PC-3 (cell line): ENCODE data around the gene DGKG.

Experiments used
- CTCF ChIP-seq: fragments of 300-600 bp; sonication (generic); conservative IDR thresholded peaks from 2 replicates; pipeline ENCODE4 v1.5.1; 2017; ENCODE audit warnings: antibody characterized with exemption, low read depth, mild to moderate bottlenecking, low read length
- EZH2 ChIP-seq: fragments of 300-600 bp; sonication (generic); IDR thresholded peaks from one replicate; pipeline ENCODE4 v1.6.1; 2017; ENCODE audit warnings: antibody characterized with exemption, mild to moderate bottlenecking, low read length; ENCODE audit not compliant: unreplicated experiment
- EZH2phosphoT487 ChIP-seq: fragments of 300-600 bp; sonication (generic); IDR thresholded peaks from 2 replicates; pipeline ENCODE4 v1.6.1; 2018; ENCODE audit warnings: mild to moderate bottlenecking, antibody characterized with exemption, low read length, borderline replicate concordance

- TF ChIP-seq CTCF (no peak), EZH2phosphoT487 (no peak), EZH2 (no peak)
Observed at GRCh38 chr3:186234152-186234551, 127.9 kb downstream of the DGKG start.
